GM12872 (cell line): ENCODE results near the gene KRTAP3-2.
"Not testable (repeated sequence)": the region's sequence is repeated elsewhere in the genome, so short reads cannot be mapped to it uniquely, and the experiment has no call there.

Source experiments
- TF ChIP-seq, protein P1 (sequence below): IDR thresholded peaks from 3 replicates; pipeline ENCODE4 v1.5.1; 2011; ENCODE audit warnings: low read depth, mild to moderate bottlenecking, low read length, moderate library complexity; ENCODE audit not compliant: insufficient read depth

Gene KRTAP3-2

DNA sequence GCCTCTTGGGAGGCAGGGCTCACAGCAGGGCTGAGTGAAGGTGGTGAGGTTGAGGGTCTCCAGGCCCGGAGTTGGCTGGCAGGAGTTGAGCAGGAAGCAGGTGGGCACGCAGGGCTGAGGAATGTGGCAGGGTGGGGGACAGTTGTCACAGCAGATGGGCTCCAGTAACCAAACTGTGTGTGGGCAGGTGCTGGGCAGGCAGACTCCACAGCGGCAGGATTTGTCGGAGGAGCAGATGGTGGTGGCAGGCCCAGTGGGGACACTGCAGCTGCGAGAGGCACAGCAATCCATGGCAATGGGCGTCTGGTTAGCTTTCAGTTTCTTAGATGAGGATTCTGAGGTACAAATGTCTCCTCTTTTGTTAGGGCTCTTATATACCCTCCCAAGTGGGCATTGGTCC lies at the start of gene KRTAP3-2:
KRTAP3-2 (minus strand) TSS at position 344 of the 400 bp plus-strand sequence; CDS start at position 291, 53 bp downstream.
- TF ChIP-seq, protein P1, sequence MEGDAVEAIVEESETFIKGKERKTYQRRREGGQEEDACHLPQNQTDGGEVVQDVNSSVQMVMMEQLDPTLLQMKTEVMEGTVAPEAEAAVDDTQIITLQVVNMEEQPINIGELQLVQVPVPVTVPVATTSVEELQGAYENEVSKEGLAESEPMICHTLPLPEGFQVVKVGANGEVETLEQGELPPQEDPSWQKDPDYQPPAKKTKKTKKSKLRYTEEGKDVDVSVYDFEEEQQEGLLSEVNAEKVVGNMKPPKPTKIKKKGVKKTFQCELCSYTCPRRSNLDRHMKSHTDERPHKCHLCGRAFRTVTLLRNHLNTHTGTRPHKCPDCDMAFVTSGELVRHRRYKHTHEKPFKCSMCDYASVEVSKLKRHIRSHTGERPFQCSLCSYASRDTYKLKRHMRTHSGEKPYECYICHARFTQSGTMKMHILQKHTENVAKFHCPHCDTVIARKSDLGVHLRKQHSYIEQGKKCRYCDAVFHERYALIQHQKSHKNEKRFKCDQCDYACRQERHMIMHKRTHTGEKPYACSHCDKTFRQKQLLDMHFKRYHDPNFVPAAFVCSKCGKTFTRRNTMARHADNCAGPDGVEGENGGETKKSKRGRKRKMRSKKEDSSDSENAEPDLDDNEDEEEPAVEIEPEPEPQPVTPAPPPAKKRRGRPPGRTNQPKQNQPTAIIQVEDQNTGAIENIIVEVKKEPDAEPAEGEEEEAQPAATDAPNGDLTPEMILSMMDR = not testable (repeated sequence)

GRCh38 chr17:41049110-41049509 lies 49.4 kb upstream of the KRTAP3-2 start:
- TF ChIP-seq, protein P1 = no peak

DNA sequence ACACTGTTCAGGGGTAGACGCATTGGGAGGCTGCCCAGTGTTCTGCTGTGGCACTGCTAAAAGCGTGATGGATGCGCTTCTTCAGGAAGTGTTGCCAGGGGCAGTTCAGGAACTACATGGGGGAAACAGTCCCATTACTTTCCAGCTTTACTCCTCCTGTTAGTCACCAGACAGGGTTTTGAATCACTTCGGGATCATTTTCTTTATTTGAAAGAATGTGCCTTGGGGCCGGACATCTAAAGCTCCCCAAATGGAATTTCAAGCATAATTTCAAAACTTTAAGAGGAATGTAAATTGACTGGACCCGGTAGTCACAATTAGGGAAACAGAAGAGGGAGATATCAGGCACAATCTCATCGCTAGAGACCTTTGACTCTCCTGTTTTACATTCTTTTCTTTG lies 48.7 kb upstream of the KRTAP3-2 start:
- TF ChIP-seq, protein P1 = no peak

GRCh38 chr17:41046735-41047465 lies 47.2 kb upstream of the KRTAP3-2 start, which contains the start of gene KRTAP2-1:
Gene KRTAP2-1 (minus strand): TSS chr17:41047316. CDS start chr17:41047267, 49 bp downstream.
- TF ChIP-seq, protein P1 = not testable (repeated sequence)

DNA sequence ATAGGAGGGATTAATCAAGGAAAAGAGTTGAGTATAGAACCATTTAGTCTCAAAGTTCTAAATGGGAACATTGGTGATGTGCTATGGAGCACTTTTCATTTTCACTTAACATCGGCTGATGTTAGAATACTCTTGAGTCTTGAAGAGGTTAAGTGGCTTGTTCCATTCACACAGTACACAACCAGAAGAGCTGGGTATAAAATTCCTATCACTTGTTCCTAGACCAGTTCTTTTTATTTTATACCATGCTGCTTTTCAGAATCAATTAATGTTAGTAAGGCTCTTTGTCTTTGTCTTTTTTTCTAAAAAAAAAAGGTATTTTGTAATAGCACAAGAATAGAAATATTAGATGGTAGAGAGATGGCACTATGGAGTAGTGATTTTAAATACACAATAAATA lies 43.2 kb upstream of the KRTAP3-2 start:
- TF ChIP-seq, protein P1 = no peak

GRCh38 chr17:41040783-41041571 lies 41.3 kb upstream of the KRTAP3-2 start, which contains the start of gene KRTAP1-1:
Gene KRTAP1-1 (minus strand): TSS chr17:41041450. CDS start chr17:41041397, 53 bp downstream.
- TF ChIP-seq, protein P1 = not testable (repeated sequence)

DNA sequence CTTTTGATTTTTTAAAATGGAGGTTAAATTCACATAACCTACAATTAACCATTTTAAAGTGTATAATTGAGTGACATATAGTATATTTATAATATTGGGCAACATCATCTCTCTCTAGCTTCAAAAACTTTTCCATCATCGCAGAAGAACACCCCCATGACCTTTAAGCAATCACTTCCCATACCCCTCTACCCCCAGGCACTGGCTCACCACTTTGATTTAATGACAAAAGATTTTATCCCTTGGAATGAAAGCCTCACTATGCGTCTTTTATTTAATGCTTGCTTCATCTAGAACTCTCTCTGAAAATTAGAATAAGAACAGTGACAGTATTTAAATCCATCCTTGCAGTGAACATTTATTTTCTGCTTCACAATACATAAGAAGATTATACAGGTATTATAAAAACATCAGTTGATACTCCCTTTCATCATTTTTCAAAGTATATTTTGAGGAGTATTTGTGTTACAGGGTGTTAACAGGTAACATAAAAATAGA lies 38.2 kb upstream of the KRTAP3-2 start:
- TF ChIP-seq, protein P1 = no peak
